Testis (tissue), 3 donors: ENCODE measurements around the gene CUBN. TPM values are rescaled to one million over a fixed set of nuclear protein-coding genes. Genes with fewer than 3 reads are reported as not detected.

ENCODE experiments used
- DNase-seq: peaks from one replicate; pipeline ENCODE4 v3.0.0-alpha.2; 2019
- H3K27ac ChIP-seq, 2 donors: fragments of 200-600 bp; sonication (generic); one replicate each; pipeline ENCODE4 v1.5.1; 2019
- H3K27me3 ChIP-seq: fragments of 200-600 bp; sonication (generic); one replicate; pipeline ENCODE4 v1.5.1; 2019
- H3K36me3 ChIP-seq: fragments of 200-600 bp; sonication (generic); one replicate; pipeline ENCODE4 v1.5.1; 2017; ENCODE audit warnings: low read depth; ENCODE audit errors: missing control alignments
- H3K4me1 ChIP-seq: fragments of 200-600 bp; sonication (generic); one replicate; pipeline ENCODE4 v1.5.1; 2019
- H3K4me3 ChIP-seq, 2 donors: fragments of 200-600 bp; sonication (generic); one replicate each; pipeline ENCODE4 v1.5.1; 2017 to 2019
- H3K9me3 ChIP-seq: fragments of 200-600 bp; sonication (generic); one replicate; pipeline ENCODE4 v1.5.1; 2017
- CTCF ChIP-seq, 3 experiments: fragments of 450-650 bp in 2 of 3; fragments of 200-600 bp in 1 of 3; sonication (generic) in 1 of 3; IDR thresholded peaks; one replicate each; pipeline ENCODE4 v1.5.1; 2016 to 2019; ENCODE audit warnings: antibody characterized with exemption in 3 of 3, mild to moderate bottlenecking in 2 of 3, moderate library complexity in 1 of 3
- POLR2A ChIP-seq: fragments of 450-650 bp; IDR thresholded peaks from one replicate; pipeline ENCODE4 v1.6.1; 2017; ENCODE audit warnings: antibody characterized with exemption, mild to moderate bottlenecking, moderate library complexity
- whole genome bisulfite sequencing, 2 donors: methylation state at CpG; one replicate each; pipeline ENCODE4 v1.1.5; 2018; 5-methylcytosine and 5-hydroxymethylcytosine counted together
- intact Hi-C: fragments of 100-400 bp; cut with DNase I; formaldehyde crosslinking; loops from one replicate; pipeline ENCODE4 v1.15.1; 2023; ENCODE audit warnings: low total_unique reads
- polyA plus RNA-seq: library from polyadenylated mRNA; stranded (reverse); fragments of 350-450 nt; fragmentation: Illumina TruSeq; extraction: RNeasy Lipid Tissue Mini Kit (QIAGEN cat#74804); gene quantifications from one replicate; pipeline ENCODE4 v1.2.3, GENCODE V29; 2014; ENCODE audit warnings: low read depth, low replicate concordance; ENCODE audit not compliant: insufficient read depth
- total RNA-seq, 2 donors: library from RNA; depleted of rRNA; stranded (reverse); fragments of >200 nt; gene quantifications; one replicate each; pipeline ENCODE4 v1.2.3, GENCODE V29; 2016

CUBN gene
- total and polyA plus RNA-seq, 3 donors from 2014 or later = 11.0 to 39.3 (median 19.2) TPM

GRCh38 chr10:17060289-17060688 is 69.3 kb downstream of the CUBN start:
- Histone ChIP-seq H3K4me1 (peaks cover 6% of the 10 kb centered on the region), H3K27ac (no peak overlapping the region)
- intact Hi-C loops = no loop called here

GRCh38 chr10:17059197-17059688 is 70.4 kb downstream of the CUBN start:
- Histone ChIP-seq H3K4me3 (no peak overlapping the region), H3K36me3 (no peaks in the 10 kb centered on the region), H3K9me3 (no peaks in the 10 kb centered on the region), H3K27me3 (no peaks in the 10 kb centered on the region), H3K4me1 (peaks cover 6% of the 10 kb centered on the region), H3K27ac (no peak overlapping the region)
- no peak for TF ChIP-seq POLR2A
- no peak for DNase-seq
- intact Hi-C loops = no loop called here

More at GRCh38 chr10:17060289-17060688, 69.3 kb downstream of the CUBN start:
- 78 to 81% methylated on average over 6 of the region's 6 CpGs for WGBS, 2 donors
- Histone ChIP-seq H3K27me3 (no peaks in the 10 kb centered on the region), H3K9me3 (no peaks in the 10 kb centered on the region), H3K36me3 (no peaks in the 10 kb centered on the region), H3K4me3 (no peak overlapping the region)
- no peak for DNase-seq
- no peak for TF ChIP-seq CTCF (IDR thresholded peaks at IDR 0.05)
- no peak for TF ChIP-seq POLR2A

GRCh38 chr10:17058093-17058492 is 71.5 kb downstream of the CUBN start:
- Histone ChIP-seq H3K27ac (no peak overlapping the region), H3K4me3 (no peak overlapping the region), H3K36me3 (no peaks in the 10 kb centered on the region), H3K4me1 (peaks cover 6% of the 10 kb centered on the region), H3K9me3 (no peaks in the 10 kb centered on the region), H3K27me3 (no peaks in the 10 kb centered on the region)
- TF ChIP-seq POLR2A (no peak), CTCF (IDR thresholded peaks at IDR 0.05) (no peak)
- intact Hi-C loops = no loop called here
- WGBS, 2 donors = 81 to 93% methylated on average over 3 of the region's 3 CpGs
- no peak for DNase-seq

GRCh38 chr10:17056781-17057428 is 72.7 kb downstream of the CUBN start:
- intact Hi-C loops = no loop called here
- no peak for TF ChIP-seq CTCF (IDR thresholded peaks at IDR 0.05)
- no peak for TF ChIP-seq POLR2A
- no peak overlapping the region for H3K27ac ChIP-seq
- H3K27me3 ChIP-seq = no peaks in the 10 kb centered on the region
- 73 to 76% methylated on average over 6 of the region's 6 CpGs for WGBS, 2 donors
- no peaks in the 10 kb centered on the region for H3K9me3 ChIP-seq
- no peaks in the 10 kb centered on the region for H3K36me3 ChIP-seq
- no peaks in the 10 kb centered on the region for H3K4me1 ChIP-seq
- no peak for DNase-seq
- H3K4me3 ChIP-seq = no peak overlapping the region

GRCh38 chr10:17053513-17053912 is 76.1 kb downstream of the CUBN start:
- WGBS, 2 donors = 87 to 89% methylated on average over 3 of the region's 3 CpGs
- H3K4me1 ChIP-seq = no peaks in the 10 kb centered on the region
- intact Hi-C loops = no loop called here
- no peaks in the 10 kb centered on the region for H3K27me3 ChIP-seq
- no peaks in the 10 kb centered on the region for H3K9me3 ChIP-seq
- H3K36me3 ChIP-seq = no peaks in the 10 kb centered on the region
- no peak for DNase-seq
- H3K4me3 ChIP-seq = no peak overlapping the region
- TF ChIP-seq POLR2A = no peak
- TF ChIP-seq CTCF (IDR thresholded peaks at IDR 0.05) = no peak
- H3K27ac ChIP-seq = no peak overlapping the region
